NCI-H146 (cell line): ENCODE results near the gene NRF1.

Experiments
- DNase-seq: peaks from one replicate; lab custom pipeline; 2025; lab: John Stamatoyannopoulos, UW

NRF1 gene

DNA sequence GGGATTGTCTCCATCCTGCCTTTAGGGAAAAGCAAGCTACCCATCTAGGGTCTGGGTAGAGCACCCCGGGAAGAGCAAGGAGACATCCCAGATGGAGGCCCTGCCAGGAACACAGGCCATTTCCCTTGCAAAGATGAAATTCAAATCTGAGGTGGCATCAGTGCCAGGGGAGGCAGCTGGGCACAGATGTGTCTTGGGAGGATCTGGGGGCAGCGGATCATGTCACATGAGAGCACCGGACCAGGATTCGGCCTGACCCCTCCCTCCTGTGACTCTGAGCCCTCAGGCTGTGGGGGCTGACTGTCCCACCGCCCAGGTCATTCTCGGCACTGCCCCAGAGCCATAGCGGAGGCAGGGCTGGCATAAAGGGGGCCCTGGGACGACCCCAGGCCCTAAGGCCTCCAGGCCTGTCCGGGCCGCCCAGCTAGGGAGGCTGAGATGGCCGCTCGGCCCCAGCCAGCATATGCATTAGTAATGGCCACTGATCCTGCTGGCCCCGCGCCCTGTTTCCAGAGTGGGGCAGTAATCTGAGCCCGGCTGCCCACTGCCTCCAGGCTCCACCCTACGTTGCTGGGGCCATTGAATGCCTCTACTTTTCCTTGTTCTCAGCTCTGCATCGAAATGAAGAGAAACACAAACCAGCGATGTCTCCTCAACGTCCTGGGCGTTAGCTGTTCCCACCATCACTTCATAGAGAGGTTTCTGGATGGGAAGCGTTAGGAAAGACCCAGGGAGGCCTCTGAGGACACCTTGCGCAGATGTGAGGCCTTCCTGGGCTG, 192.8 kb downstream of the NRF1 start:
- no peak for DNase-seq

DNA sequence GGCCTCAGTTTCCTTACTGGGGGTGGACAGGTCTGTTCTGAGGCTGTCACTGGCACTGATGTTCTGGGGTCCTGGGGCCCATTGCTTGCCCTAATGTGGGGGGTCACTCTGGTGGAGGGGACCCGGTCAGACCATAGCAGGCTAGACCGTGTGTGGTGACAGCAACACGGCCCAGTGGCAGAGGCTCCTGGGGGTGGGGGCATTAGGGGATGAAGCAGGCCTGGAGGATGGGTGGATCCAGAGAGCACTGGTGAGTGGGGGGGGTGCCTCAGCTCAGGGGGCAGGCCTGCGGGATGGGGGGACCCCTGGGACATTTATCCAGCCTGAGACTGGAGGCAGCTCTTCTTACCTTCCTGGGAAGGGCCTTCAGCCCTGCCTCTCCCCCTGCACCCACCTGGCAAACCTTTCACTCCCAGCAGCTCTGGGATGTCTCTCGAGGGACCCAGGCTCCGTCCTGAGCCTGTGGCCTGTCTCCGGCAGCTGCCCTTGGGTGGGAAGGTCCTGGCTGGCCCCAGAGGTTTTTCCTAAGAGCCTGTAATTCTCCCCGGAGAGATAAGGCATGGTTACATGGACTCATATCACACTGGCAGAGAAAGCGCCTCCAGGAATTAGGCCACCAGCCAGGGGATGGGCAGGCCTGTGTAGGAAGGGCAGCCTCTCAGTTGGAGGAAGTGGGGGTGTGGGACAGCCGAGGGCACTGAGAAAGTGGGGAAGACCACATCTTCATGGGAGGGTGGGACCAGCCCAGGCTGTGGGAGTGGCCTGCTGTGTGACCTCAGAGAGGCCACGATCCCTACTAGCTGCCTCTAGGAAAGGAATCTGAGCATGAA, 193.6 kb downstream of the NRF1 start:
- no peak for DNase-seq
